Measurements from ENCODE around the gene ALB. TPM values are rescaled to one million over a fixed set of nuclear protein-coding genes. Genes with fewer than 3 reads are reported as not detected.
"Not testable (repeated sequence)": the region's sequence is repeated elsewhere in the genome, so short reads cannot be mapped to it uniquely, and the experiment has no call there.

The ALB gene
- total RNA-seq (2014; rRNA removed; shearing (Covaris generic)): not detected in 2 replicates

GRCh38 chr4:73404042-73404441 is at the start of gene ALB:
ALB (plus strand) TSS chr4:73404287; CDS start chr4:73404328, 41 bp downstream.
- no peak for DNase-seq (ENCODE audit: low spot score)

GRCh38 chr4:73357174-73357573 is 46.9 kb upstream of the ALB start:
- not testable (repeated sequence) for DNase-seq (ENCODE audit: low spot score)

- DNase-seq (ENCODE audit: low spot score): not testable (repeated sequence)
Measured at GRCh38 chr4:73369506-73370199, 34.4 kb upstream of the ALB start.

- no peak for DNase-seq (ENCODE audit: low spot score)
Measured at GRCh38 chr4:73375328-73375741, 28.8 kb upstream of the ALB start.

GRCh38 chr4:73376251-73376650 is 27.8 kb upstream of the ALB start:
- DNase-seq (ENCODE audit: low spot score): no peak

- DNase-seq (ENCODE audit: low spot score): no peak
Measured at GRCh38 chr4:73376976-73377375, 27.1 kb upstream of the ALB start.

- no peak for DNase-seq (ENCODE audit: low spot score)
Measured at GRCh38 chr4:73378887-73379286, 25.2 kb upstream of the ALB start.

- no peak for DNase-seq (ENCODE audit: low spot score)
Measured at GRCh38 chr4:73379946-73380345, 24.1 kb upstream of the ALB start.

GRCh38 chr4:73381214-73381613 is 22.9 kb upstream of the ALB start:
- no peak for DNase-seq (ENCODE audit: low spot score)

- DNase-seq (ENCODE audit: low spot score): no peak
Measured at GRCh38 chr4:73383452-73383851, 20.6 kb upstream of the ALB start.

- no peak for DNase-seq (ENCODE audit: low spot score)
Measured at GRCh38 chr4:73387552-73387951, 16.5 kb upstream of the ALB start.

- no peak for DNase-seq (ENCODE audit: low spot score)
Measured at GRCh38 chr4:73388887-73389286, 15.2 kb upstream of the ALB start.

GRCh38 chr4:73389663-73390062 is 14.4 kb upstream of the ALB start:
- DNase-seq (ENCODE audit: low spot score): not testable (repeated sequence)

- no peak for DNase-seq (ENCODE audit: low spot score)
Measured at GRCh38 chr4:73391774-73392173, 12.3 kb upstream of the ALB start.

GRCh38 chr4:73392936-73393335 is 11.2 kb upstream of the ALB start:
- no peak for DNase-seq (ENCODE audit: low spot score)

GRCh38 chr4:73396304-73396703 is 7.8 kb upstream of the ALB start:
- DNase-seq (ENCODE audit: low spot score): no peak

- DNase-seq (ENCODE audit: low spot score): no peak
Measured at GRCh38 chr4:73396993-73397972, 6.8 kb upstream of the ALB start.

GRCh38 chr4:73401412-73401811 is 2.7 kb upstream of the ALB start:
- DNase-seq (ENCODE audit: low spot score): no peak

- DNase-seq (ENCODE audit: low spot score): no peak
Measured at GRCh38 chr4:73404457-73404856, 370 bp downstream of the ALB start.

- DNase-seq (ENCODE audit: low spot score): no peak
Measured at GRCh38 chr4:73405138-73405537, 1.1 kb downstream of the ALB start.

- DNase-seq (ENCODE audit: low spot score): no peak
Measured at GRCh38 chr4:73406548-73406875, 2.4 kb downstream of the ALB start.

- no peak for DNase-seq (ENCODE audit: low spot score)
Measured at GRCh38 chr4:73407227-73407673, 3.2 kb downstream of the ALB start.
